CD14-positive monocyte (primary cell): Measurements from ENCODE around the gene EGFL8. TPM values are rescaled to one million over a fixed set of nuclear protein-coding genes. Genes with fewer than 3 reads are reported as not detected.

Experiments
- DNase-seq, 3 donors: peaks; one replicate each; pipeline ENCODE4 v3.0.0-alpha.2; 2011 to 2022
- H2AFZ ChIP-seq: 2 replicates; pipeline ENCODE4 v1.6.0; 2012; ENCODE audit warnings: mild to moderate bottlenecking, low read depth, low read length, inconsistent platforms; ENCODE audit not compliant: insufficient read depth, poor library complexity, severe bottlenecking
- H3K27ac ChIP-seq, 2 donors: 1 replicate in 1 of 2; 2 replicates in 1 of 2; pipeline ENCODE4 v1.5.1; 2012 to 2013; ENCODE audit warnings: low read length in 2 of 2, control low read depth in 1 of 2, inconsistent platforms in 1 of 2, low read depth in 1 of 2, mild to moderate bottlenecking in 1 of 2
- H3K27me3 ChIP-seq, 2 donors: one replicate each; pipeline versions ENCODE4 v1.6.0 to v1.6.1; 2011 to 2013; ENCODE audit warnings: low read length in 2 of 2; ENCODE audit not compliant: control insufficient read depth in 2 of 2, insufficient read depth in 2 of 2
- H3K36me3 ChIP-seq, 2 donors: replicated peaks in 1 of 2; 1 replicate in 1 of 2; 2 replicates in 1 of 2; pipeline versions ENCODE4 v1.5.1 to v1.6.1; 2012 to 2013; ENCODE audit warnings: low read length in 2 of 2, control low read depth in 1 of 2, inconsistent platforms in 1 of 2, mild to moderate bottlenecking in 1 of 2; ENCODE audit not compliant: insufficient read depth in 2 of 2, control insufficient read depth in 1 of 2
- H3K4me1 ChIP-seq, 2 donors: 1 replicate in 1 of 2; 2 replicates in 1 of 2; pipeline versions ENCODE4 v1.5.1 to v1.6.1; 2012 to 2013; ENCODE audit warnings: low read length in 2 of 2, control low read depth in 1 of 2, inconsistent platforms in 1 of 2, mild to moderate bottlenecking in 1 of 2, moderate library complexity in 1 of 2; ENCODE audit not compliant: insufficient read depth in 2 of 2, control insufficient read depth in 1 of 2
- H3K4me2 ChIP-seq: replicated peaks from 2 replicates; pipeline ENCODE3; 2012; ENCODE audit warnings: low read length, moderate library complexity, mild to moderate bottlenecking; ENCODE audit not compliant: poor library complexity, severe bottlenecking; ENCODE audit errors: extremely low read depth
- H3K4me3 ChIP-seq, 3 experiments: fragments of 200-600 bp in 1 of 3; sonication (generic) in 1 of 3; replicated peaks in 1 of 3; 1 replicate in 2 of 3; 2 replicates in 1 of 3; pipeline ENCODE4 v1.5.1; 2011 to 2013; ENCODE audit warnings: low read length in 3 of 3, mild to moderate bottlenecking in 3 of 3, control low read depth in 2 of 3, low read depth in 2 of 3, inconsistent platforms in 1 of 3, moderate library complexity in 1 of 3
- H3K79me2 ChIP-seq: 2 replicates; pipeline ENCODE4 v1.6.0; 2012; ENCODE audit warnings: mild to moderate bottlenecking, control low read depth, inconsistent platforms, low read length, moderate library complexity; ENCODE audit not compliant: insufficient read depth
- H3K9ac ChIP-seq: 2 replicates; pipeline ENCODE4 v1.6.0; 2017; ENCODE audit warnings: low read length, mild to moderate bottlenecking; ENCODE audit not compliant: insufficient read depth, poor library complexity, severe bottlenecking
- H3K9me3 ChIP-seq, 2 donors: replicated peaks in 1 of 2; 1 replicate in 1 of 2; 2 replicates in 1 of 2; pipeline versions ENCODE4 v1.5.1 to v1.6.1; 2012 to 2013; ENCODE audit warnings: low read length in 2 of 2, control low read depth in 1 of 2; ENCODE audit not compliant: control insufficient read depth in 1 of 2, insufficient read depth in 1 of 2
- H4K20me1 ChIP-seq: 2 replicates; pipeline ENCODE4 v1.6.0; 2012; ENCODE audit warnings: mild to moderate bottlenecking, low read length, control low read depth, moderate library complexity; ENCODE audit not compliant: insufficient read depth
- H3K27ac Mint-ChIP-seq, 7 donors: one replicate each; pipeline ENCODE4 v1.8.0; 2020; ENCODE audit warnings: mild to moderate bottlenecking in 7 of 7, mixed read lengths in 7 of 7, moderate library complexity in 6 of 7, inconsistent platforms in 2 of 7
- H3K27me3 Mint-ChIP-seq, 3 donors: one replicate each; pipeline ENCODE4 v1.8.0; 2021 to 2022; ENCODE audit warnings: low read depth in 3 of 3, mild to moderate bottlenecking in 3 of 3, mixed read lengths in 3 of 3, moderate library complexity in 3 of 3, inconsistent platforms in 1 of 3
- H3K36me3 Mint-ChIP-seq, 2 donors: one replicate each; pipeline ENCODE4 v1.8.0; 2020; ENCODE audit warnings: mixed read lengths in 2 of 2, inconsistent platforms in 1 of 2, mild to moderate bottlenecking in 1 of 2
- H3K4me1 Mint-ChIP-seq: one replicate; pipeline ENCODE4 v1.8.0; 2020; ENCODE audit warnings: mild to moderate bottlenecking, mixed read lengths
- H3K4me3 Mint-ChIP-seq, 2 donors: one replicate each; pipeline ENCODE4 v1.8.0; 2020; ENCODE audit warnings: mild to moderate bottlenecking in 2 of 2, mixed read lengths in 2 of 2, moderate library complexity in 1 of 2
- H3K9me3 Mint-ChIP-seq, 7 donors: one replicate each; pipeline ENCODE4 v1.8.0; 2020 to 2022; ENCODE audit warnings: mixed read lengths in 7 of 7, mild to moderate bottlenecking in 6 of 7, moderate library complexity in 6 of 7, inconsistent platforms in 2 of 7
- WGBS: methylation state at CpG from one replicate; pipeline ENCODE4 v1.1.5; 2013; ENCODE audit warnings: missing lambda C conversion rate; ENCODE audit not compliant: insufficient coverage; 5-methylcytosine and 5-hydroxymethylcytosine counted together
- intact Hi-C, 2 donors: fragments of 100-400 bp; cut with micrococcal nuclease; formaldehyde crosslinking; loops; one replicate each; pipeline versions ENCODE4 v1.15.0 to v1.15.1; 2023
- polyA plus RNA-seq, 3 donors: library from polyadenylated mRNA; depleted of rRNA in 1 of 3; unstranded in 2 of 3; stranded (reverse) in 1 of 3; fragments of 300-500 nt in 2 of 3; fragments of >200 nt in 1 of 3; fragmentation: Illumina TruSeq in 2 of 3; gene quantifications; 1 replicate in 2 of 3; 2 replicates in 1 of 3; pipeline ENCODE4 v1.2.3, GENCODE V29; 2012 to 2021
- TF ChIP-seq, protein P1 (sequence below): fragments of 200-600 bp; IDR thresholded peaks from one replicate; pipeline ENCODE4 v1.8.0; 2022; ENCODE audit warnings: antibody characterized with exemption, mild to moderate bottlenecking

The EGFL8 gene
- polyA plus RNA-seq, 3 donors, result 0.22 to 1.8 TPM; not detected in 1

DNA sequence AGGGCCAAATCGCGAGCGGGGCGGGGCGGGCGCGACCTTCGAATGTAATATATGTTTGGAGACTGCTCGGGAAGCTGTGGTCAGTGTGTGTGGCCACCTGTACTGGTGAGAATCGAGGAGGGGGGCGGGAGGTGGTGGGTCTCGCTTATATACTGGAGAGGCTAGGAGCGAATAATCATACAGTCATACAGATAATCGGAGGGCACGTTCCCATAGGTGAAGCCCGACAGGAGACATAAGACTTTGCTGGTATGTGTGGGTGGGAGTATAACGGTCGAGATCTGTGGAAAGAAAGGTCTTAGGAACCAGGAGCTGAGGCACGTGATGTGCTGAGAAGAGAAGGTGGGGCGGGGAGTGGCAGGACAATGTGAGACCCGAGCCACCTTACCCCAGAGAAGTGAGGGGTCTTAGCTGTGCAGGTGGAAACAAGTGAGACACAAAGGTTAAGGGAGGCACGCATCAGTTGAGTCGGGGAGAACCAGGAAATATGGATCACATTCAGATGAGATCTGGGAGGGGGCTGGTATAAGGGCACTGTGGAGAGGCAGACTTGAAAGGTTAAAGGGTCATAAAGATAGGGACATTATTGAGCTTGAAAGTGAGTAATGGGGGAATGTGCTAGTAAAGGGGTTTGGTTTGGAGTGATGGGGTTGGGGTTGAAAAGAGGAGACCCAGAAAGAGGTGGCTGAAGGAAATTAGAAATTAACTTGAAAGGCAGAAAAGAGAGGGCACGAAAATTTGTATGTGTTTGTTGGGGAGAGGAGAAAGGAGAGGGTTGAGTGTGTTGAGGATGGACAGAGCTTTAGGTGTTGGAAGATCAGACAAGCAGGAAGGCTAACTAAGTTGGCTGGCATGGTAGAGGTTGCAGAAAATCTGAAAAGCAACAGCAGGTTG, 14.4 kb downstream of the EGFL8 start:
- peaks cover 77% of the 10 kb centered on the region for H3K4me1 Mint-ChIP-seq
- H3K4me3 Mint-ChIP-seq, result peak overlapping the region; percentile 90 to 98
- intact Hi-C loops, result loop anchor here (1.0 to 5.0 kb wide), 4 partner anchors 16 to 56 kb away; partner anchors contain the start of gene FKBPL (in 1 of the 2)
- peaks cover 0 to 4% (median 0%) of the 10 kb centered on the region in 3 donors for H3K27me3 Mint-ChIP-seq
- H3K36me3 Mint-ChIP-seq, result peaks cover 27 to 37% of the 10 kb centered on the region in 2 donors
- Histone ChIP-seq H4K20me1 (no peaks in the 10 kb centered on the region), H3K79me2 (peaks cover 62% of the 10 kb centered on the region), H3K4me3 (peak overlapping the region; percentile 57 to 94 (median 82)), H3K36me3 (peaks cover 26 to 39% of the 10 kb centered on the region in 2 donors), H3K4me2 (peak overlapping the region; percentile 97), H3K9ac (peak overlapping the region; percentile 56), H2AFZ (peak overlapping the region; percentile 70), H3K4me1 (peaks cover 57 to 65% of the 10 kb centered on the region in 2 donors), H3K27me3 (no peaks in the 10 kb centered on the region), H3K27ac (peak overlapping the region; percentile 89 to 90), H3K9me3 (no peaks in the 10 kb centered on the region)
- peak overlapping the region; percentile 96 to 100 (median 100) for H3K27ac Mint-ChIP-seq
- H3K9me3 Mint-ChIP-seq, result no peaks in the 10 kb centered on the region
- peak in 1 of 3 donors; percentile 23 for DNase-seq
- WGBS, result 3% methylated on average over 20 of the region's 24 CpGs
- TF ChIP-seq, protein P1, sequence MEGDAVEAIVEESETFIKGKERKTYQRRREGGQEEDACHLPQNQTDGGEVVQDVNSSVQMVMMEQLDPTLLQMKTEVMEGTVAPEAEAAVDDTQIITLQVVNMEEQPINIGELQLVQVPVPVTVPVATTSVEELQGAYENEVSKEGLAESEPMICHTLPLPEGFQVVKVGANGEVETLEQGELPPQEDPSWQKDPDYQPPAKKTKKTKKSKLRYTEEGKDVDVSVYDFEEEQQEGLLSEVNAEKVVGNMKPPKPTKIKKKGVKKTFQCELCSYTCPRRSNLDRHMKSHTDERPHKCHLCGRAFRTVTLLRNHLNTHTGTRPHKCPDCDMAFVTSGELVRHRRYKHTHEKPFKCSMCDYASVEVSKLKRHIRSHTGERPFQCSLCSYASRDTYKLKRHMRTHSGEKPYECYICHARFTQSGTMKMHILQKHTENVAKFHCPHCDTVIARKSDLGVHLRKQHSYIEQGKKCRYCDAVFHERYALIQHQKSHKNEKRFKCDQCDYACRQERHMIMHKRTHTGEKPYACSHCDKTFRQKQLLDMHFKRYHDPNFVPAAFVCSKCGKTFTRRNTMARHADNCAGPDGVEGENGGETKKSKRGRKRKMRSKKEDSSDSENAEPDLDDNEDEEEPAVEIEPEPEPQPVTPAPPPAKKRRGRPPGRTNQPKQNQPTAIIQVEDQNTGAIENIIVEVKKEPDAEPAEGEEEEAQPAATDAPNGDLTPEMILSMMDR, result no peak

DNA sequence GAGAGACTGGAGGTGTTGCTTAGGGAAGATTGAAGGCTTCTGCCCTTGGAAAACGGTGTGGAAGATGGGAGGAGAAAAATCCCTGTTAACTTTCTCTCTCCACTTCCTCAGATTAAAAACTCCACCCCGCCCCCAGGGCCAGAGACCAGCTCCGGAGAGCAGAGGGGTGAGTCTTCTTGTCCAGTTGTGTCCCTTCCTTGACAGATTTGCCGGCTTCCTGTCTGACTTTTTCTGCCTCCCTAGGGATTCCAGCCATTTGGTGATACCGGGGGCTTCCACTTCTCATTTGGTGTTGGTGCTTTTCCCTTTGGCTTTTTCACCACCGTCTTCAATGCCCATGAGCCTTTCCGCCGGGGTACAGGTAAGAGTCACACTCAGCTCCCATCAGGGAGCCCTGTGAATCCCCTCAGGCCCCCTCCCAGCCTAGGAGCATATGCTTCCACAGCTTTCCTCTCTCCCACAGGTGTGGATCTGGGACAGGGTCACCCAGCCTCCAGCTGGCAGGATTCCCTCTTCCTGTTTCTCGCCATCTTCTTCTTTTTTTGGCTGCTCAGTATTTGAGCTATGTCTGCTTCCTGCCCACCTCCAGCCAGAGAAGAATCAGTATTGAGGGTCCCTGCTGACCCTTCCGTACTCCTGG, 15.5 kb downstream of the EGFL8 start:
- no peaks in the 10 kb centered on the region for H3K27me3 ChIP-seq
- H3K4me1 ChIP-seq, result peaks cover 54 to 61% of the 10 kb centered on the region in 2 donors
- H3K4me2 ChIP-seq, result no peak overlapping the region
- intact Hi-C loops, result loop anchor here in 1 of 2 donors (2.0 to 5.0 kb wide), 2 partner anchors 15 to 58 kb away; no protein-coding TSS in a partner anchor
- no peaks in the 10 kb centered on the region for H4K20me1 ChIP-seq
- peaks cover 32 to 47% of the 10 kb centered on the region in 2 donors for H3K36me3 ChIP-seq
- H3K9me3 Mint-ChIP-seq, result no peaks in the 10 kb centered on the region
- peak overlapping the region in 1 of 3 experiments; percentile 94 for H3K4me3 ChIP-seq
- H3K27ac Mint-ChIP-seq, result peak overlapping the region in 6 of 7 donors; percentile 64 to 100 (median 80)
- no peak overlapping the region for H3K4me3 Mint-ChIP-seq
- peak overlapping the region; percentile 8 to 90 for H3K27ac ChIP-seq
- DNase-seq, result no peak
- H2AFZ ChIP-seq, result no peak overlapping the region
- TF ChIP-seq, protein P1, result no peak
- H3K36me3 Mint-ChIP-seq, result peaks cover 34 to 42% of the 10 kb centered on the region in 2 donors
- H3K79me2 ChIP-seq, result peaks cover 60% of the 10 kb centered on the region
- no peak overlapping the region for H3K9ac ChIP-seq
- peaks cover 0 to 4% (median 0%) of the 10 kb centered on the region in 3 donors for H3K27me3 Mint-ChIP-seq
- WGBS, result 73% methylated on average over 6 of the region's 10 CpGs
- H3K9me3 ChIP-seq, result no peaks in the 10 kb centered on the region
- peaks cover 69% of the 10 kb centered on the region for H3K4me1 Mint-ChIP-seq
